A673 (cell line): ENCODE data around the gene EMP1. TPM values are rescaled to one million over a fixed set of nuclear protein-coding genes. Genes with fewer than 3 reads are reported as not detected.

Experiments
- BruUV-seq: library from RNA; stranded (reverse); fragments of 400-500 nt; replicated peaks from 2 replicates; lab custom pipeline; 2021; lab: Mats Ljungman, UMichigan
- CTCF ChIA-PET: fragments of 300-600 bp; sonication (Branson Sonifier 250); formaldehyde crosslinking; loops from one replicate; lab custom pipeline; 2022; ENCODE audit warnings: antibody characterized with exemption; lab: Charles Lee
- POLR2A ChIA-PET: fragments of 300-600 bp; sonication (Branson Sonifier 250); formaldehyde crosslinking; loops from one replicate; lab custom pipeline; 2022; ENCODE audit warnings: antibody characterized with exemption; ENCODE audit not compliant: low non-redundant PET; lab: Charles Lee
- DNase-seq: peaks from one replicate; pipeline ENCODE4 v3.0.0-alpha.2; 2015; ENCODE audit warnings: low spot score
- H3K27ac ChIP-seq: fragments of 200-600 bp; sonication (generic); 2 replicates; pipeline ENCODE4 v1.5.1; 2016; ENCODE audit warnings: mixed run types, low read depth, mild to moderate bottlenecking, mixed read lengths, antibody characterized with exemption, low read length; ENCODE audit not compliant: poor library complexity, severe bottlenecking
- H3K27me3 ChIP-seq: fragments of 200-600 bp; sonication (generic); replicated peaks from 2 replicates; pipeline ENCODE4 v1.6.1; 2017; ENCODE audit warnings: mixed run types, low read depth, mild to moderate bottlenecking, mixed read lengths, antibody characterized with exemption, low read length; ENCODE audit not compliant: insufficient read depth, poor library complexity
- H3K36me3 ChIP-seq: fragments of 200-600 bp; sonication (generic); 2 replicates; pipeline ENCODE4 v1.6.1; 2016; ENCODE audit warnings: mixed run types, mild to moderate bottlenecking, mixed read lengths, antibody characterized with exemption, low read length; ENCODE audit not compliant: insufficient read depth, poor library complexity, severe bottlenecking
- H3K4me1 ChIP-seq: fragments of 200-600 bp; sonication (generic); 2 replicates; pipeline ENCODE4 v1.6.1; 2017; ENCODE audit warnings: mixed run types, mild to moderate bottlenecking, mixed read lengths, antibody characterized with exemption, low read length; ENCODE audit not compliant: insufficient read depth, poor library complexity, severe bottlenecking
- H3K4me3 ChIP-seq: fragments of 200-600 bp; sonication (generic); 2 replicates; pipeline ENCODE4 v1.5.1; 2016; ENCODE audit warnings: low read depth, mixed run types, mild to moderate bottlenecking, mixed read lengths, low read length; ENCODE audit not compliant: poor library complexity, severe bottlenecking
- H3K9me3 ChIP-seq: fragments of 200-600 bp; sonication (generic); 2 replicates; pipeline ENCODE4 v1.6.1; 2016; ENCODE audit warnings: mixed run types, low read depth, mild to moderate bottlenecking, mixed read lengths, antibody characterized with exemption, low read length; ENCODE audit not compliant: poor library complexity, severe bottlenecking
- CTCF ChIP-seq: fragments of 300-800, 200-600 bp; sonication (generic); conservative IDR thresholded peaks from 2 replicates; pipeline ENCODE4 v1.5.1; 2017; ENCODE audit warnings: low read depth, mild to moderate bottlenecking, antibody characterized with exemption, low read length, moderate library complexity, mixed read lengths
- EZH2 ChIP-seq: fragments of 200-600 bp; sonication (generic); IDR thresholded peaks from 2 replicates; pipeline ENCODE4 v1.6.1; 2017; ENCODE audit warnings: borderline replicate concordance, low read depth, mild to moderate bottlenecking, mixed read lengths, antibody characterized with exemption, low read length; ENCODE audit not compliant: poor library complexity, severe bottlenecking
- intact Hi-C: fragments of 100-400 bp; cut with micrococcal nuclease; formaldehyde crosslinking; loops from one replicate; pipeline ENCODE4 v1.10.0; 2022; ENCODE audit not compliant: unreplicated experiment
- total RNA-seq: library from RNA; stranded (reverse); gene quantifications from 2 replicates; pipeline ENCODE4 v1.2.3, GENCODE V29; 2021

EMP1 gene
- total RNA-seq, 1 experiment from 2014 or later: 66.5 TPM

GRCh38 chr12:13179211-13180074 lies 17.1 kb upstream of the EMP1 start:
- Histone ChIP-seq H3K27ac (peak overlapping the region; percentile 79), H3K4me3 (peak overlapping the region; percentile 29), H3K4me1 (peaks cover 38% of the 10 kb centered on the region), H3K9me3 (no peaks in the 10 kb centered on the region), H3K36me3 (no peaks in the 10 kb centered on the region), H3K27me3 (no peaks in the 10 kb centered on the region)
- BruUV-seq: no TSS peak
- intact Hi-C loops: no loop called here
- no peak for TF ChIP-seq EZH2
- no peak for TF ChIP-seq CTCF
- peak; percentile 88 for DNase-seq
- ChIA-PET CTCF (interaction anchor here (0.6 to 0.9 kb wide), 4 partner anchors 12 to 81 kb away, joined by 3 to 6 read pairs (median 4); no protein-coding TSS in a partner anchor), POLR2A (no interaction called here)

GRCh38 chr12:13181375-13182070 lies 15.0 kb upstream of the EMP1 start:
- no peaks in the 10 kb centered on the region for H3K36me3 ChIP-seq
- no peak overlapping the region for H3K4me3 ChIP-seq
- DNase-seq: no peak
- no TSS peak for BruUV-seq
- ChIA-PET POLR2A (no interaction called here), CTCF (interaction anchor here (0.7 kb wide), 1 partner anchor 83 kb away, joined by 5 read pairs; no protein-coding TSS in a partner anchor)
- H3K9me3 ChIP-seq: no peaks in the 10 kb centered on the region
- no peaks in the 10 kb centered on the region for H3K27me3 ChIP-seq
- TF ChIP-seq CTCF (no peak), EZH2 (no peak)
- peaks cover 32% of the 10 kb centered on the region for H3K4me1 ChIP-seq
- intact Hi-C loops: no loop called here
- H3K27ac ChIP-seq: no peak overlapping the region

- H3K36me3 ChIP-seq: no peaks in the 10 kb centered on the region
- intact Hi-C loops: no loop called here
- peaks cover 32% of the 10 kb centered on the region for H3K4me1 ChIP-seq
- H3K27me3 ChIP-seq: no peaks in the 10 kb centered on the region
- H3K27ac ChIP-seq: no peak overlapping the region
- no peak overlapping the region for H3K4me3 ChIP-seq
- TF ChIP-seq CTCF (no peak), EZH2 (no peak)
- BruUV-seq: no TSS peak
- CTCF ChIA-PET: no interaction called here
- DNase-seq: no peak
- POLR2A ChIA-PET: no interaction called here
- H3K9me3 ChIP-seq: no peaks in the 10 kb centered on the region
These were observed 13.6 kb upstream of the EMP1 start for GRCh38 chr12:13182881-13183280.
